ENCODE measurements around the gene SCN2A.

The SCN2A gene

GRCh38 chr2:165348441-165348840 is 109.2 kb downstream of the SCN2A start:
- TF ChIP-seq, protein P1, sequence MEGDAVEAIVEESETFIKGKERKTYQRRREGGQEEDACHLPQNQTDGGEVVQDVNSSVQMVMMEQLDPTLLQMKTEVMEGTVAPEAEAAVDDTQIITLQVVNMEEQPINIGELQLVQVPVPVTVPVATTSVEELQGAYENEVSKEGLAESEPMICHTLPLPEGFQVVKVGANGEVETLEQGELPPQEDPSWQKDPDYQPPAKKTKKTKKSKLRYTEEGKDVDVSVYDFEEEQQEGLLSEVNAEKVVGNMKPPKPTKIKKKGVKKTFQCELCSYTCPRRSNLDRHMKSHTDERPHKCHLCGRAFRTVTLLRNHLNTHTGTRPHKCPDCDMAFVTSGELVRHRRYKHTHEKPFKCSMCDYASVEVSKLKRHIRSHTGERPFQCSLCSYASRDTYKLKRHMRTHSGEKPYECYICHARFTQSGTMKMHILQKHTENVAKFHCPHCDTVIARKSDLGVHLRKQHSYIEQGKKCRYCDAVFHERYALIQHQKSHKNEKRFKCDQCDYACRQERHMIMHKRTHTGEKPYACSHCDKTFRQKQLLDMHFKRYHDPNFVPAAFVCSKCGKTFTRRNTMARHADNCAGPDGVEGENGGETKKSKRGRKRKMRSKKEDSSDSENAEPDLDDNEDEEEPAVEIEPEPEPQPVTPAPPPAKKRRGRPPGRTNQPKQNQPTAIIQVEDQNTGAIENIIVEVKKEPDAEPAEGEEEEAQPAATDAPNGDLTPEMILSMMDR (IDR thresholded peaks at IDR 0.05; ENCODE audit: low read depth, low read length, missing control alignments), result no peak
- no peak for DNase-seq (ENCODE audit: low read depth)
- no peak overlapping the region for H3K4me3 ChIP-seq (ENCODE audit: low read depth, low read length)

DNA sequence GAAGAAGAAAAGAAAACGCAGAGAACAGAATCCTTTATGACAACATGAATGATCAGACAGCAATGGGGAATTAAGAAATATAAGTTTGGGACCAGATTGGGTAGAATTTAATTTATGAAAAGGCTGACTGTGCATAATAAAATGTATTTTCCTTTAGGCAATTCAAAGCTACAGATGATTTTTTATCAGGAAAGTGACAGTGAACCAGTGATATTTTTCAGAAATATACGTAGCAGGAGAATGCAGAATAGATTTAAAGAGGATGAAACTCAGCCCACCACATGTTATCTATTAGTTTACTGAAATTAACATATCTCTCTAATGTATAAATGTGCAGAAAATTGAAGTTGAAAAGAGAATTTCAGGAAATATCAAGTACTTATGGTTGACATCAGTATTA is 110.0 kb downstream of the SCN2A start:
- H3K4me3 ChIP-seq (ENCODE audit: low read depth, low read length), result no peak overlapping the region
- no peak for DNase-seq (ENCODE audit: low read depth)
- TF ChIP-seq, protein P1 (IDR thresholded peaks at IDR 0.05; ENCODE audit: low read depth, low read length, missing control alignments), result no peak

DNA sequence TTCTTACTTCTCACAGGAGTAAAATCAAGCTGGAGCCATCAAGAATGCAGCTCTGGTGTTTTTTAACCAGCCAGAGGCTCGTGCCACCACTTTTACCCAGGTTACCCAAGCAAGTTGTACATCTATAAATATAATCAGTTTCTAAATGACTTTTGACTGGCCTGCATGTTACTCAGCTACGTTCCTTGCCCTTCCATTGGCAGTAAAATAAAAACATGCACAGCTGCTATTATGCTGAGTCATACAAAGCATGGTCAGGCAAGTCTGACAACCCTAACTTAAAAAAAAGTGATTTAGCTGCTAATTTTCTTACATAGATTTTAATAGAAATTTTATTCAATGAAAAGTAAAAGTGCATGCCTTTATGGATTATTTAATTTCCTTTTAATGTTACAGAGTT is 118.5 kb downstream of the SCN2A start:
- H3K4me3 ChIP-seq (ENCODE audit: low read depth, low read length), result no peak overlapping the region
- TF ChIP-seq, protein P1 (IDR thresholded peaks at IDR 0.05; ENCODE audit: low read depth, low read length, missing control alignments), result no peak
- no peak for DNase-seq (ENCODE audit: low read depth)

DNA sequence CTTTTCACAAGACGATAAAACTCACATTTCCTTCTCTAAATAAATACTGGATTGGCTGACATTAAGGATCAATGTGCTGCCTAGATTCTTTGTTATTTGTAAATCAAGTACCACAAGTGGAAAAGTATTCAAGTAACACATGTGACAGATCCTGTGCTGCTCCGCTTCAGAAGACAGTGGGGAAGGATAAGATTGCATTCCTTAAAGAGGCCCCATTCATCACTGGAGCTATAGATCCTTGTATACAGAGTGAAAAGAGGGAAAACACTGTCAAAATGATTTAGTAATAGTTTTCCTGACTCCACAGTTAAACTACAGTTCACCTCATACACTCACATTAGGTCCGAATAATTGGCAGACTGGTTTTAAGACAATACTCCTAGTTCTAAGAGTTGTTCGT is 122.3 kb downstream of the SCN2A start:
- no peak for DNase-seq (ENCODE audit: low read depth)
- TF ChIP-seq, protein P1 (IDR thresholded peaks at IDR 0.05; ENCODE audit: low read depth, low read length, missing control alignments), result no peak
- H3K4me3 ChIP-seq (ENCODE audit: low read depth, low read length), result no peak overlapping the region

GRCh38 chr2:165369131-165369897 is 130.1 kb downstream of the SCN2A start:
- TF ChIP-seq, protein P1 (IDR thresholded peaks at IDR 0.05; ENCODE audit: low read depth, low read length, missing control alignments), result no peak
- DNase-seq (ENCODE audit: low read depth), result no peak
- H3K4me3 ChIP-seq (ENCODE audit: low read depth, low read length), result no peak overlapping the region

DNA sequence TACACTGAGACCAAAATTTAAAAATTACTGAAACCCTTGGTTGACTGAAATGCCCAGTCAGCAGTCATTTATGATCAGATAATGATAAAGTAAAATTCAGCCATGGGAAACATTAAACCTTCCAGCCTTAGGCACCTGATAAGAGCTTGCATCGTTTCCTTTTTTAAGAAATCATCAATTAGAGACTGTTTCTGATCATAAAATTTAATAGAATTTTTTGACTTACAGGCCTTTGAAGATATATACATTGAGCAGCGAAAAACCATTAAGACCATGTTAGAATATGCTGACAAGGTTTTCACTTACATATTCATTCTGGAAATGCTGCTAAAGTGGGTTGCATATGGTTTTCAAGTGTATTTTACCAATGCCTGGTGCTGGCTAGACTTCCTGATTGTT is 130.7 kb downstream of the SCN2A start:
- TF ChIP-seq, protein P1 (IDR thresholded peaks at IDR 0.05; ENCODE audit: low read depth, low read length, missing control alignments), result no peak
- H3K4me3 ChIP-seq (ENCODE audit: low read depth, low read length), result no peak overlapping the region
- DNase-seq (ENCODE audit: low read depth), result no peak

GRCh38 chr2:165371356-165371755 is 132.1 kb downstream of the SCN2A start:
- H3K4me3 ChIP-seq (ENCODE audit: low read depth, low read length), result no peak overlapping the region
- DNase-seq (ENCODE audit: low read depth), result no peak
- TF ChIP-seq, protein P1 (IDR thresholded peaks at IDR 0.05; ENCODE audit: low read depth, low read length, missing control alignments), result no peak
